Dendritic cell treated with granulocyte-macrophage colony-stimulating factor and Interleukin-4, amounts not matched to agents 40 ng/mL and 50 ng/mL, for 4 days (primary cell): Measurements from ENCODE around the gene RWDD4.

Experiments used
- H3K27ac Mint-ChIP-seq: one replicate; pipeline ENCODE4 v1.8.0; 2022; ENCODE audit warnings: mild to moderate bottlenecking, mixed read lengths
- H3K27me3 Mint-ChIP-seq: one replicate; pipeline ENCODE4 v1.8.0; 2022; ENCODE audit warnings: mild to moderate bottlenecking, mixed read lengths
- H3K36me3 Mint-ChIP-seq: one replicate; pipeline ENCODE4 v1.8.0; 2022; ENCODE audit warnings: low read depth, mixed read lengths
- H3K4me1 Mint-ChIP-seq: one replicate; pipeline ENCODE4 v1.8.0; 2022; ENCODE audit warnings: low read depth, mixed read lengths
- H3K4me3 Mint-ChIP-seq: one replicate; pipeline ENCODE4 v1.8.0; 2022; ENCODE audit warnings: mild to moderate bottlenecking, moderate library complexity, mixed read lengths
- H3K9me3 Mint-ChIP-seq: one replicate; pipeline ENCODE4 v1.8.0; 2022; ENCODE audit warnings: mixed read lengths
- intact Hi-C: fragments of 100-400 bp; cut with micrococcal nuclease; formaldehyde crosslinking; loops from one replicate; pipeline ENCODE4 v1.15.0; 2022

RWDD4 gene

DNA sequence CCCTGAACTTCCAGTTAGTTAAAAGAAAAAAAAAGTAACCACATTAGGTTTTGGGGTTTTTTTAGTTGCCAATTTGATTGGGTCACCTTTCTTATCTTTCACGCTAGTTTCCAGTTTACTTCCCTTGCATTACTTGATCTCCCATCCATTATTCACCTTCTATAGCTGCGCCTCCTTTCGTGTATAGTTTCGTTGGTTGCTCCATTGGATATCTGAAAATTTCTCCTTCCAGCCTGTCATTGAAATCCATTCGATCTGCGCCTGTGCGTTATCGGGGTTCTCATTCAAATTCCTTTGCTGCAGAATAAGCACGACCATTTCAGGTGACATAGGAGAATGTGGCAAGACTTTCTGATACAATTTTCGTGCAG lies 872 bp upstream of the RWDD4 start:
- peaks cover 40% of the 10 kb centered on the region for H3K36me3 Mint-ChIP-seq

DNA sequence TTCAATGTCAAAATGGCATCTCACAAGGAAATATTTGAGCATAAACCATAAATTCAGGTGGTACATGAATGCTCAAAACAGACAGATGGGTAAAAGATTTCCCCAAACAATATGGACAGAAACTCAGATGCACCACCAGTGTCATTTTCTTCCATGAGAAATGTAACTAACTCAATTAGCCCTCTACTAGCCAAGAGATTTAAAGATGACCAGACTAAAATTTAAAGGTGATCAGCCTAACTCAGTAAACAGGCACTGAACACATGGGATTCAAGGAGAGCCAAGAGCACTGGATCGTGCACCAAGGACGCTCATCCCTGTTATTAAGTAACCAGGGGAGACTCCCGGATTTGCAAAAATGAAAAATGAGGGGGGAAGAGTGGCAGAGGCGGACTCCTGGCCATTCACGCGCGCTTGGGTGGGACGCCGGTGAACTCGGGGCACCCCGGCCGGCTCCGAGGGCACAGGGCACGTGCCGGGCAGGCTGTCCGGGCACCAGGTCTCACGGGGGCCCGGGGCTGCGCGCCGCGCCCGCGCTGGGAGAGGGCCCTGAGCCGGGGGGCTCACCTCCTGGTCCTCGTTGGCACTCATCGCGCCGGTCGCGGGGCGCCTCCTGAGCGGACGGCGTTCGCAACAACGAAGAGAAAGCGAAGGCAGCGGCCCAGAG lies 490 bp downstream of the RWDD4 start:
- H3K4me1 Mint-ChIP-seq: peaks cover 33% of the 10 kb centered on the region
- H3K27ac Mint-ChIP-seq: peak overlapping the region; percentile 91
- no peaks in the 10 kb centered on the region for H3K9me3 Mint-ChIP-seq
- peaks cover 42% of the 10 kb centered on the region for H3K36me3 Mint-ChIP-seq
- intact Hi-C loops: loop anchor here (1.0 to 10.0 kb wide), 4 partner anchors 152 to 561 kb away; partner anchors contain the start of gene WWC2
- H3K4me3 Mint-ChIP-seq: peak overlapping the region; percentile 87
- no peaks in the 10 kb centered on the region for H3K27me3 Mint-ChIP-seq

More for the DNA sequence above, 872 bp upstream of the RWDD4 start:
- Mint-ChIP-seq H3K27ac (peak overlapping the region; percentile 91), H3K4me1 (peaks cover 33% of the 10 kb centered on the region), H3K27me3 (no peaks in the 10 kb centered on the region), H3K9me3 (no peaks in the 10 kb centered on the region), H3K4me3 (peak overlapping the region; percentile 87)
- intact Hi-C loops: loop anchor here (1.0 to 10.0 kb wide), 4 partner anchors 154 to 563 kb away; partner anchors contain the start of gene WWC2

DNA sequence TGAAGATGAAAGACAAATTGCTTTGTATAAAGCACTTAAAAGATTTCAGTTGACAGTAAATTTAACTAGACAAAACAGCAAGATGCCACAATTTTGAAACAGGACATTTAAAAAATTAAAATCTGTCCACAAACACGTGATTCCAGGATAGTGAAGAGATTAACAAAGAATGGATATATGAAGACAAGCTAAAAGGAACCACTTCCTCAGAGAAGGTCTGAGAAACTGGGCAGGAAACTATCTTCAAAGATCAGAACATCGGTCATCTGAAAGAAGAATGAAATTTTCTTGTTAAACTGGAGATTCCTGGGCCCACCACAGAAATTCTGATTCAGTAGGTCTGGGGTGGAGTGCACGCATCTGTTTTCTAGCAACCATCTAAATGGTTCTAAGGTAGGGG lies 1.4 kb downstream of the RWDD4 start:
- no peak overlapping the region for H3K4me3 Mint-ChIP-seq
- H3K27me3 Mint-ChIP-seq: no peaks in the 10 kb centered on the region
- H3K9me3 Mint-ChIP-seq: no peaks in the 10 kb centered on the region
- peaks cover 33% of the 10 kb centered on the region for H3K4me1 Mint-ChIP-seq
- H3K36me3 Mint-ChIP-seq: peaks cover 44% of the 10 kb centered on the region
- intact Hi-C loops: loop anchor here (5.0 to 10.0 kb wide), 2 partner anchors 183 to 560 kb away; partner anchors contain the start of gene WWC2
- H3K27ac Mint-ChIP-seq: no peak overlapping the region

DNA sequence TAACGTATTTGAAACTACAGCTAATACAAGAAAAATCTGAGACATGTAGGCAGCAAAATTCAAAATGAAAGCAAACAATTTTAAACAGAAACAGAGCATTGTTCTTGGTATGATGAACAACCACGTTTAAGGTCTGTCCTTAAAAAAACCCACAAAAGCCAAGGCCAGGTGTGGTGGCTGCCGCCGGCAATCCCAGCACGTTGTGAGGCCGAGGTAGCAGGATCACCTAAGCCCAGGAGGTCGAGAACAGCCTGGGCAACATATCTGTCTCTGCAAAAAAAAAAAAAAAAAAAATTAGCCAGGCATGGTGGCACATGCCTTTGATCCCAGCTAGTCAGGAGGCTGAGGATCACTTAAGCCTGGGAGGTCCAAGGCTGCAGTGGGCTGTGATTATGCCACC lies 13.7 kb downstream of the RWDD4 start:
- no peak overlapping the region for H3K4me3 Mint-ChIP-seq
- intact Hi-C loops: no loop called here
- no peaks in the 10 kb centered on the region for H3K27me3 Mint-ChIP-seq

DNA sequence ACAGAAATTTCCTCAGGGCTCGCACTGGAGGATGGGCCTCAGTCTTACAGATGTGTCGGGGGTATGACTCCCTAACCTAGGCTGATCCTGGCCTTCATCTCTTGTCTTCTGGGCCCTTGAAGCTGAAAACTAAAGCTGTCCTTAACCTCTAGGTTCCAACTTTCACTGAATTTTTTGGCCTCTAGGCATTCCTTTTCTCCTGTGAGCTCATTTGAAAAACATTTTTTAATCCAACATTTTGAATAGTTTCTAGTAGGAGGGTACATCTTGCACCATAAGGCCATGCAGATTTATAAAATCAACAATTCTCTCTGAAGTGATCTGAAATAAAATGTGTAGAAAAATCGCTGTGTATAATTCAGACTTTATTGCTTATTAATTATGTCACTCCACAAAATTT lies 19.7 kb downstream of the RWDD4 start:
- no peak overlapping the region for H3K27ac Mint-ChIP-seq
- H3K9me3 Mint-ChIP-seq: no peaks in the 10 kb centered on the region
- peaks cover 36% of the 10 kb centered on the region for H3K36me3 Mint-ChIP-seq
- intact Hi-C loops: no loop called here
- no peak overlapping the region for H3K4me3 Mint-ChIP-seq
- no peaks in the 10 kb centered on the region for H3K27me3 Mint-ChIP-seq
- peaks cover 6% of the 10 kb centered on the region for H3K4me1 Mint-ChIP-seq

More for the DNA sequence above, 13.7 kb downstream of the RWDD4 start:
- Mint-ChIP-seq H3K9me3 (no peaks in the 10 kb centered on the region), H3K4me1 (no peaks in the 10 kb centered on the region), H3K36me3 (peaks cover 80% of the 10 kb centered on the region), H3K27ac (no peak overlapping the region)

DNA sequence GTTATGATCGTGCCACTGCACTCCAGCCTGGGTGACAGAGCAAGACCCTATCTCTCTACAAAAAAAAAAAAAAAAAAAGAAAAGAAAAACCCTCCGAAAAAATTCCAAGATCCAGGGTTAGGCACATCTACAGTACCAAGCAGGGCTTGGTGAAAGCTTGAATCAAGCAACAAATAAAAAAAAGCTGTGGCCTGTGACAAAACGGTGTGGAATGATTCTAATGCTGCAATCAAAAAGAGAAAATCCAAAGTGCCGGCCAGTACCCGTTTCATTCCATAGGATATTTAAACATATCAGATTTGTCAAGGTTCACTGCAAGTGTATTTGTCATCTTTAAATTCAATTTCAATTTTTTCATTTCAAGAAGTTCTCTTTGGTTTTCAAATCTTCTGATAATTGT lies 20.5 kb downstream of the RWDD4 start:
- intact Hi-C loops: no loop called here
- no peaks in the 10 kb centered on the region for H3K9me3 Mint-ChIP-seq
- peaks cover 28% of the 10 kb centered on the region for H3K36me3 Mint-ChIP-seq
- no peak overlapping the region for H3K27ac Mint-ChIP-seq
- H3K4me1 Mint-ChIP-seq: peaks cover 6% of the 10 kb centered on the region
- H3K27me3 Mint-ChIP-seq: no peaks in the 10 kb centered on the region
- no peak overlapping the region for H3K4me3 Mint-ChIP-seq

DNA sequence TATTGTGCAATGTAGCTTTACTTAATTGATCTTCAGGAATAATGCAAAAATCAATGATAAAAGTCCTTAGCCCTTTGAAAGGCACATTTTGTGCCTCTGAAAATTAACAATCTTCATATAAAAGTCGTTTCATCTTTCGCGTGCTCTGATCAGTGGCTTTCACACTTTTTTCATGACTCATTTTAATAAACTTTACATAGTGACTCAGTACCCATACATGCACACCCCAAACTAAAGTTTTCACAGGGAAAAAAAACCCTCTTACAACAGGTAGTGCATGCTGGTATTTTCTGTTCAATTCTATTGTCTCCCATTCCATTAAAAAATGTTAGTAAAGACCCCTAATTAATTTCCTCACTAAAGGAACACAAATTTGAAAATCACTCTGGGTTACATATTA lies 21.5 kb downstream of the RWDD4 start:
- intact Hi-C loops: no loop called here
- no peak overlapping the region for H3K27ac Mint-ChIP-seq
- H3K4me1 Mint-ChIP-seq: peaks cover 6% of the 10 kb centered on the region
- H3K27me3 Mint-ChIP-seq: no peaks in the 10 kb centered on the region
- H3K9me3 Mint-ChIP-seq: no peaks in the 10 kb centered on the region
- H3K4me3 Mint-ChIP-seq: no peak overlapping the region
- peaks cover 20% of the 10 kb centered on the region for H3K36me3 Mint-ChIP-seq

DNA sequence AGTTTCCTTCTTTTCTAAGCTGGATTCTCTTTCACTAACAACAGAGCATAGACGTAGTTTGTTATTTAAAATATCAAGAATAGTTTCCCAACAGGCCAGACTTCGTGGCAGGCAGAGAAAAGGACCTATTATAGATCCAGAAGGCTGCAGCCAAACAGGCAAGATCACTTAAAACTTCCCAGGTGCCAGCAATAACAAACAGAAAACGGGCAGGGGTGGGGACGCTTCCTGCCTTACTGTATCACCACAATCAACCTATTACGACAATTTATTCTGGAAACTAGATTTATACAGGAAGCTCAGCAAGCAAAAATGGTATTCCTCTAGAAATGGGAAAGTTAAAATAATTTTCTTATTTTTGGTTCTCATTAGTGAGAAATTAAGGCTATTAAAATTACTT lies 22.1 kb downstream of the RWDD4 start:
- H3K9me3 Mint-ChIP-seq: no peaks in the 10 kb centered on the region
- peaks cover 6% of the 10 kb centered on the region for H3K4me1 Mint-ChIP-seq
- H3K27ac Mint-ChIP-seq: no peak overlapping the region
- intact Hi-C loops: no loop called here
- no peak overlapping the region for H3K4me3 Mint-ChIP-seq
- H3K27me3 Mint-ChIP-seq: no peaks in the 10 kb centered on the region
- H3K36me3 Mint-ChIP-seq: peaks cover 16% of the 10 kb centered on the region

DNA sequence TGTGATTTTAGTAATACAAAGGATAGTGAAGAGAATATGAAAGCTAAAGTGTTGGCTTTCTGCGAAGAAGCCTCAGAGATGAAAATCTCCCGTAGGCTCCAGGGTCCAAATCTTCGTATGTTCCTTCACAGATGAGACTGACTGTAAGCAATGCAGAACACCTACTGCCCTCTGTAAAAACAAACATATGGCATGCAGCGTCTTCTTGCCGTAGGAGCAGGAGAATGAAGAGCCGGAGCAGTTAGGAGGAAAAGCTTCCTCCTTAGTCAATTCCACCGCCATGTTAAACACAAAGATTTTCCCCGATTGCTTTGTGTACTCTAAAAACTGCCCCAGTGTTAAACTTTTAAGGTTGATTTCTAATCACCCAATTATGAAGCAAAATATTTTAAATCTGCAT lies 22.5 kb downstream of the RWDD4 start:
- H3K4me3 Mint-ChIP-seq: no peak overlapping the region
- no peaks in the 10 kb centered on the region for H3K9me3 Mint-ChIP-seq
- H3K27me3 Mint-ChIP-seq: no peaks in the 10 kb centered on the region
- H3K36me3 Mint-ChIP-seq: peaks cover 12% of the 10 kb centered on the region
- peaks cover 6% of the 10 kb centered on the region for H3K4me1 Mint-ChIP-seq
- no peak overlapping the region for H3K27ac Mint-ChIP-seq
- intact Hi-C loops: no loop called here

DNA sequence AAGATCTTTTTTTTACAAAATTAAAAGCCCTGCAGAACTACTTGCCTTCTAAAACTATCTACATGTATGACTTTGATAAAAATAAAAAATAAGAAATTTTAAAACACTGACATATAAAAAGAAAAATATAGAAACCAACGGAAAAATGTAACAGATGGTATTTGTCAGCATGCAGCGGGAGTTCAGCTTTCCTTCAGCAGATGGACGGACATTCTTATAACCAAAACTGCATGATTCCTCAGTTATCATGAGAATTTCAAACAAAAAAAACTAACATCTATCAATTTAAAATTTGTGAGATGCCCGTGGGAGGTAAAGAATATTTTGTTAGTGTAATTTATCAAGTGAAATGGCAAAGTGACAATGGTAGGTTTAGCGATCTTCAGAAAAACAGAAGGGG lies 23.2 kb downstream of the RWDD4 start:
- H3K4me1 Mint-ChIP-seq: peaks cover 6% of the 10 kb centered on the region
- peaks cover 8% of the 10 kb centered on the region for H3K36me3 Mint-ChIP-seq
- H3K4me3 Mint-ChIP-seq: no peak overlapping the region
- H3K9me3 Mint-ChIP-seq: no peaks in the 10 kb centered on the region
- H3K27ac Mint-ChIP-seq: no peak overlapping the region
- no peaks in the 10 kb centered on the region for H3K27me3 Mint-ChIP-seq
- intact Hi-C loops: no loop called here

DNA sequence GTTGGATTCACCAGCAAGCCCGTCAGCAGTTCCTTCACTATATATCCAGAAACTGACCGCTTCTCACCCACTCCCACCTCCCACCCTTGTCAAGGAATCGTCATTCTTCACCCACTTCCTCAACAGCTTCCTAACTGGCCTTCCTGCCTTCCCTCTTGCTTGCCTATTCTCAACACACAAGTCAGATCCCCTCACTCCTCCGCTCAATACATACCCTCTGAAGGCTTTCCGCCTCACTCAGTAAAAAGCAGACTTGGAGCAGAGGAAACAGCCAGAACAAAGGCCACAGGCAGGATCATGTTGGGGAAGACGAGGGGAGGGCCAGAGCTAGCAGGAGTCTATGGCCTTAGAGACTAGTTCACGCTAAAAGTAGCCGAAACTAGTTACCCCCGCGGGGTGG lies 23.7 kb downstream of the RWDD4 start:
- peaks cover 8% of the 10 kb centered on the region for H3K36me3 Mint-ChIP-seq
- intact Hi-C loops: no loop called here
- H3K4me3 Mint-ChIP-seq: no peak overlapping the region
- peaks cover 6% of the 10 kb centered on the region for H3K4me1 Mint-ChIP-seq
- H3K9me3 Mint-ChIP-seq: no peaks in the 10 kb centered on the region
- H3K27ac Mint-ChIP-seq: no peak overlapping the region
- H3K27me3 Mint-ChIP-seq: no peaks in the 10 kb centered on the region

DNA sequence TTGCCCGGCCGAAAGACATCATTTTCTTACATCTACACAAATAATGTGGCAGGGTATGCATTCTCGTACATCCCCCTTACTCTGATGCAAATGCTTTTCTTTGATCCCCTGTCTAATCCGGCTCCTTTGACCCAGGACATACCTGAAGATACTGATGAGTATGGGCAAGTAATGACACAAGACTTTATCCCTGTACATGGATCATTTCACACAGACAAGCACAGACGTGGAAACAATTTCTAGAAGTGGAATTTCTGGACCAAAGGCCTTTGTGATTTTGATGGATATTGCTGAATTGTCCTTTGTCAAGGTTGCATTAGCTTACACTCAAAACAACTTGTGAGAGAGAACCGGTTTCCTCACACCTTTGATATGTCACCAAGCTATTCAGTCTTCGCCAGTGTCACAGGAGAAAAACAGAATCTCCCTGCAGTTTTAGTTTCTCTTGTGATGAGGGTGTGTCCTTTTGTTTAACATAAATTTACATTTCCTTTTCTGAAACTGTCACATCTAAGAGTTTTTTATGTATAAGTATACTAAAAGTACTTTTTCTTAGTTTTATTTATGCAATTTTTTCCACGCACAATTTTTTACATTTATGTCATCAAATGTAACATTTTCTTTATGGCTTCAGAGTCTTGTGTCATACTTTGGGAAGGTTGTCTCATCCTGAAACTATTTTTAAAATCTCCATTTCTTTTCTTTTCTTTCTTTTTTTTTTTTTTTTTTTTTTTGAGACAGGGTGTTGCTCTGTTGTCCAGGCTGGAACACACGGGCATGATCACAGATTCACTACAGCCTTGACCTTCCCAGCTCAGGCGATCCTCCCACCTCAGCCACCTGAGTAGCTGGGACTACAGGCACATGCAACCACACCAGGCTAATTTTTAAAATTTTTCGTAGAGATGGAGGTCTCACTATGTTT lies 25.2 kb downstream of the RWDD4 start:
- H3K27me3 Mint-ChIP-seq: no peaks in the 10 kb centered on the region
- H3K9me3 Mint-ChIP-seq: no peaks in the 10 kb centered on the region
- intact Hi-C loops: no loop called here
- H3K4me1 Mint-ChIP-seq: peaks cover 6% of the 10 kb centered on the region
- H3K36me3 Mint-ChIP-seq: peaks cover 1% of the 10 kb centered on the region
- no peak overlapping the region for H3K27ac Mint-ChIP-seq
- no peak overlapping the region for H3K4me3 Mint-ChIP-seq

DNA sequence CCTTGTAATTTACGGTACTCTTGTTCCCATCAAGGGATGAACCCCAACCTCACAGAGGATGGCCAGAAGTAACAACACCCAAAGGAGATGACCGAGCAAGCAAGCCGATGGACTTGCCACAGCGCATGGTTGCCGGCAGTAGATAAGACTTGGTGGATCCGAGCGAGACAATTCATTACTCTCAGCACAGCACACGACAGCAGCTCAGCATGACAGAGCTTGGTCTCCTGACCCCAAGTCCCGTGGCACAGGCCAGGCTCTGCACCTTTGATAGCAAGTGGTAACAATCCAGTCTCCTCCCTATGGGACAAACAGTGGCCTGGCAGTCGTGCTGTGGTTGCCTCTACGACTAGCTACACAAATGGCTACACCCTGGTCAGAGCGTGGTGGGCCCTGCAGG lies 26.3 kb downstream of the RWDD4 start:
- Mint-ChIP-seq H3K4me3 (no peak overlapping the region), H3K36me3 (no peaks in the 10 kb centered on the region), H3K27ac (no peak overlapping the region), H3K27me3 (no peaks in the 10 kb centered on the region), H3K4me1 (peaks cover 6% of the 10 kb centered on the region), H3K9me3 (no peaks in the 10 kb centered on the region)
- intact Hi-C loops: no loop called here

DNA sequence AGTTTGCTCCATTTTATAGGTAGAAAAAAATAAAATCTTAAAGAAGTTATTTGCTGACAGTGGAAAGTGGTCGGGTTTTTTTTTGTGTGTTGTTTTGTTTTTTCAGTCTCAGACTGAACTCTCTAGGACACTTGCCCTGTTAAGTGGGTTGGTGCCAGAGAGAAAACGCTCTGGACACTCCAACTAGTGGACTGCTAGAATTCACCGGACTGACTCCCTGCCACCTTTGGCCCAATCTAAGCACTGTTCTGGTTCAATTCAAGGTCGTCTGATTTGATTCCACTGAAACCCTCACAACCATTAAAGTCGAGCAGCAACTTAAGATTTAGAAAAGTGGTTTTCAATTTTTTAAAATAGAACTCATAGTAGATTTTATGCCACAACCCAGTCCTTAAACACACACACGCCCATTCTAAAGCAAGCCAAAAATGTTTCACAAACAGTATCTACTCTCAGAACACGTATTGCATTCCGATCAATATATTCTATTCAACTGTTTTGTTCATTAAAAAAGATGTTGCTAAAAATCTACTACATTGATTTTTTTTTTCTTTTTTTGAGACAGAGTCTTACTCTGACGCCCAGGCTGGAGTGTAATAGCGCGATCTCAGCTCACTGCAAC lies 27.3 kb downstream of the RWDD4 start:
- Mint-ChIP-seq H3K36me3 (no peaks in the 10 kb centered on the region), H3K9me3 (no peaks in the 10 kb centered on the region), H3K27ac (no peak overlapping the region), H3K27me3 (no peaks in the 10 kb centered on the region), H3K4me1 (peaks cover 6% of the 10 kb centered on the region), H3K4me3 (no peak overlapping the region)
- intact Hi-C loops: no loop called here
